Glomerular endothelial cell (primary cell): Measurements from ENCODE around the gene MCEMP1. TPM values are rescaled to one million over a fixed set of nuclear protein-coding genes. Genes with fewer than 3 reads are reported as not detected.

Experiments used
- DNase-seq: peaks from one replicate; pipeline ENCODE4 v3.0.0-alpha.2; 2011; ENCODE audit warnings: low read depth, low spot score; ENCODE audit errors: extremely low read depth
- total RNA-seq: library from RNA; depleted of rRNA; stranded (reverse); fragments of >200 nt; gene quantifications from 2 replicates; pipeline ENCODE4 v1.2.3, GENCODE V29; 2015

The MCEMP1 gene
- total RNA-seq, 1 donor from 2014 or later: not detected

DNA sequence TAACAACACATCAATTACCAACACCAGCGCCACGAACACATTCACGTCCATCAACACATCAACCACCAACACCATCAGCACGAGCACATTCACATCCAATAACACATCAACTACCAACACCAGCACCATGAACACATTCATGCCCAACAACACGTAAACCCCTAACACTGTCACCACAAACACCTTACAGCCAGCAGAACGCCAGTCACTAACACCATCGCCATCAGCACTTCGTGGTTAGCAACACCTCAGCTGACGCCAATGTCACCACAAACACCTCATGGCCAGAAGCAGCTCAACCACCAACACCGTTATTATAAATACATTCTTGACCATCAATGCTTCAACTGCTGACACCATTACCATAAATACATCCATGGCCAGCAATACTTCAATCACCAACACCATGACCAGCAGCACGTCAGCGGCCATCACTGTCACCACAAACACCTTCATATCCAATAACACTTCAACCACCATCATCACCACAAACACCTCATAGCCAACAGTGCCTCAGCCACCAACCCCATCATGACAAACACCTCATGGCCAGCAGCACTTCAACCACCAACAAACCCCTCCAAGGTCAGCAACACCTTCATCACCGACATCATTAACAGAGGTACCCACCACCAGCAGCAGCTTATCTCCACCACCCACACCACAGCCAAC is 15.7 kb downstream of the MCEMP1 start:
- DNase-seq: no peak

DNA sequence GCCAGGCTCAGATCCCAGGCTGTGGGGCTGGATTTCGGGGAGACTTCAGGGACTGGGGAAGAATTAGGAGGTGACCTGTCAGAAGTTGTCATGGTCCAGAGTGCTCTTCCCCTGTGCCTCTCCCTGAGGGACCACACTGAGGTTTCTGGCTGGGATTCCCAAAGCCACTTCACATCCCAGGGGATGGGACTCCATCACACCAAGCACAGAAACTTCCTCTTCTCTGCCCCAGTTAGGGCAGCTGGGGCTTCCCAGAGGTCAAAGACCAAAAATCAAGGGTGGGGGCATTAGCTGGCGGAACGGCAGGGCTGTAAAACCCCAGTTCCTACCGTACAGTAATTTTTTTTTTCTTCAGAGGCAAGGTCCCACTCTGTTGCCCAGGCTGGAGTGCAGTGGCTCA is 17.6 kb downstream of the MCEMP1 start:
- DNase-seq: no peak

DNA sequence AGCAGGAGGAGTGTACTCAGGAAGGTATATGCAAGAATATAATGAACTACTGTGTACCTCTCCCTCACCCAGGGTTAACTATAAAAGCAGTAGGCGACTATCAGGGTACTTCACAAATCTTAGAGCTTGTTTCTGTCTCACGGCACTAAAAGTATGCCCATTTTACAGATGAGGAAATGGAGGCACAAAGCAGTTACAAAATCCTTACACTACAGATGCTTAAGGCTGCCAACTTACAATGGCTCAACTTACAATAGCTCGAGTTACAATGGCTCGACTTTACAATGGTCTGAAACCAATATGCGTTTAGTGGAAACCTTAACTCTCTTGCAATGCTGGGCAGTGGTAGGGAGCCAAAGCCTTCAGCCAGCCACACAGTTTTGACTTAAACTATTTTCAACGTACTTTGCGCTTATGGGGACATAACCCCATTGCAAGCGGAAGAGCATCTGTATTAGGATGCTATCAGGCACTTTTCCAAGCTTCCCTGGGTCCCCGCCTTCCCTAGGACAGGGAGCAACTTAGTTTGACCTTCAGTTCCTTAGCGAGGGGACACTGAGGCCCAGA is 20.9 kb downstream of the MCEMP1 start:
- DNase-seq: no peak

DNA sequence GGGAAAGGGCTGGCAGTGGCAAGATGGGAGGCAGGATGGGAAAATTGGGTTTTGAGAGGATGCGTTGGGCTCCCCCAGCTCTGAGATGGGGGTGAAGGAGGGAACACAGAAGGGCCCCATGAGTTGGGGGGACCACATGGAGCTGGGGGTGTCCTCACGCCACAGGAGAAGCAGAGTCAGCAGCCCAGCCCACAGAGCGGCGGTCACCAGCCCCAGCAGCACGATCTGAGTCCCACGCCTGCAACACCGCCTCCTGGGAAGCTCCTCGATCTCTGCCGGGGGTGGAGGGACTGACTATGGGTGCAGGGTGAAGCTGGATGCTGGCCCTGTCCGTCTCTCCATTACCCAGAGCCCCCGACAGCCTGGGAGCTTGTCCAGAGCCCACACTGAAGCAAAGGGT is 21.7 kb downstream of the MCEMP1 start:
- no peak for DNase-seq

DNA sequence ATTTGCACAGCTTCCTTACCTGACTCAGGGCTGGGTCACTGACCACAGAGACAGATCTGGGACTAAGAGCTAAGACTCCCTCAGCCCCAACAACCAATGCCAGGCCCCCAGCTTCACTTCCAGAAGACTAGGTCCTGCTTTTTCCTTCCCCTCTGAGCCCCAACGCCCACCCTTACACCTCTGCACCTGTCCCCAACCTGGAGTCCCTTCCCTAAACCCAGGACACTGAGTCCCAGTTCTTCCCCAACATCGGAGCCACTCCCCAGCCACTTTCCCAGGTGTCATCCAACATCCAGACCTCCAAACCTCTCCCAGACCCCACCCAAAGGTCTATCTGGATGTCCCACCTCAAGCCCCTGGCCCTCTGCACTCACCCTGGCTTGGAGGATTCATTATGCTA is 22.1 kb downstream of the MCEMP1 start:
- DNase-seq: no peak

DNA sequence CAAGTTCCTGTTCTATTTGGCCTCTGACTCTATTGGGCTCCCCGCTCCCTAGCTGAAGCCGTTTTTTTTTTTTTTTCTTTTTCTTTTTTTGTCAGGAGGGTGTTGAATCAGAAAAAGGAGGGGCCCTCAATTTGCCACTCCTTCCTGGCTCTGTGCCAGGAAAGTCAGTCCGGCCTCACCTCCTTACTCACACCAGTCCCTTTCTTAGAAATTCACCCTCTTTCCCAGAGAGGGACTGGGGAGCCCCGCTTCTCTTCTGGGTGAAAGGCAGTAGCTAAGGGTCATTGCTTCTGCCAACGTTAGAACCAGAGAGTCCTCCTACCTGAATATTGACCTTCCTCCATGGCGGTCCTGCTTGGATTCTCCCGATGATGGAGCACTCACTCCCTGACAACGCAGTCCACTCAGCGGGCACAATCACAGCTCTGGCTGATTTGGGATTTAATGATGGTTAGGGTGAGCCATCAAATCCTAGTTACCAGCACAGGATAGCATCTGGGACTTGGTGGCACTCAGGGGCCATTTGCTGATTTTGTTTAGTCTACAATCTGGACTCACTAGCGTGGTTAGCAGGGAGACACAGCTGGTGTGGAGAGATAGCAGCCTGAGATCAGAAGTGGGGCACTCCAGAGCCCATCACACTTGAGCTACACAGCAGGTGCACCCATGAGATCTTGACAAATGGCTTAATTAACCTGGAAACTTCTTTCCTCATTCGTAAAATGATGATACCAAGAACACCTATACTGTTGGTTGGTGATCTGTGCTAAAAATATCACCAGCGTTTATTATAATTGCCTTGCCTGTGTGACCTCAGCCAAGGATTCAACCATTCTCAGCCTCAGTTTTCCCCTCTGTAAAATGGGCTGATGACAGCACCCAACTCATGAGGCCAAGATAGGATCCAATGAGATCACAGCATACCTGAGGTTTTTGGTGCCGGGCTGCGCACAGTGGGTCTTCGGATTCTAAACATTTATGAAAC is 22.8 kb downstream of the MCEMP1 start:
- DNase-seq: no peak

DNA sequence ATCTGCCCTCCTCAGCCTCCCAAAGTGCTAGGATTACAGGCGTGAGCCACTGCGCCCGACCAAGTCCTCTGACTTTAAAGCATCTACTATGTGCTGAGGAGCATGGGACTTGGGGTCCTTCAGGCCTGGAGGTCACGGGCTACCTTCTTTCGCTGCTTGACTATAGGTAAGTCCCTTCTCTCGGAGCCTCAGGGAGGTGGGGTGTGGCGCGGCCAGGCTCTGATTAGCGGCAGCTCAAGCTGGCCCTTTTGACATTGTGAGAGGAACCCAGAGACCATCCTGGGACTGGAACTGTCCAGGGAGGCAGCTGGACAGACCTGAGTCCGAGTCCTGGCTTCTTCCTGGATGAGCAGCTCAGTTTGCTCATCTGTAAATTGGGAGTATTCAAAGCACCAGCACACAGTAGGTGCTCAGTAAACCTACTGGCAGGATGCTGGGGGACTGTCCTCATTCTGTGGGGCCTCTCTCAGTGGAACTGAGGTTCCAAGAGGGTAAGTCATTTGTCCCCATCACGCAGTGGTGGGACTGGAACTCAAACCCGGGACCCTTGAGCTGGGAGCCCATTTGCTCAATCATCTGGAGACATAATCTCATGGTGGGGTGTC is 24.3 kb downstream of the MCEMP1 start:
- DNase-seq: no peak

DNA sequence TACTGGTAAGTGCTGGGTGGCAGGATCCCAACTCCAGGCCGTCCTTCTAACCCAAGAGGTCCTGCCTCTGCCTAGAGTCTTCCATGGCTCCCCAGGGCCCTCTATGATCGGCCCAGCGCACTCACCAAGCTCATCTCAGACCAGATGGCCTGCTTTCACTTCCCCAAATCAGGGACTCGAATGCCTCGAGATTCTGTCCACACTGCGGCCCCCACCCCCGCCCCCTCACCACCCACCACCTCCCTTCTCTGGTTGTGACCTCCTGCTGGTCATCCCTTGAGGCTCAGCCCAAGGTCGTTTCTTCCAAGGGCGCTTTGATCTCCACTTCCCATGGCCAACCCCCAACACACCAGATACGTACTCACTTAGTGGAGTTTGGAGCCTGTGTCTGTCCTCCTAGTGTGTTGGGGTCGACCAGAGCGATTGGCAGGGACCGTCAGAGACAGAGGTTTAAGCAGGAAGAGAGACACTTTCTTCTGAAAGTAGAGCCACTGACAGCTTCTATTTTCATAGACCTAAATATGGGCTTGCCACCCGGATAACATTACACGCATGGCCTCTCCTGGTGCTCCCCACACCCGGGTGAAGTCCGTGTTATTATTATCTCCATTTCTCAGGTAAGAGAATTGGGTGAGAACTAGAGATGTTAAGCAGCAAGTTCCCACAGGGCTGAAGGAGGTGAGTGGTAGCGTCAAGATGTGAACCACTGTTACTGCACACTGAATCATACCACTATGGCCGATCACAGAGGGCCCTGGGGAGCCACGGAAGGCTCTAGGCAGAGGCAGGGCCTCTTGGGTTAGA is 25.0 kb downstream of the MCEMP1 start, which contains the start of gene FCER2:
Gene FCER2, minus strand, starts transcription at position 478 of the 804 bp plus-strand sequence. CDS start 2,371 bp downstream, outside the sequence.
- no peak for DNase-seq

DNA sequence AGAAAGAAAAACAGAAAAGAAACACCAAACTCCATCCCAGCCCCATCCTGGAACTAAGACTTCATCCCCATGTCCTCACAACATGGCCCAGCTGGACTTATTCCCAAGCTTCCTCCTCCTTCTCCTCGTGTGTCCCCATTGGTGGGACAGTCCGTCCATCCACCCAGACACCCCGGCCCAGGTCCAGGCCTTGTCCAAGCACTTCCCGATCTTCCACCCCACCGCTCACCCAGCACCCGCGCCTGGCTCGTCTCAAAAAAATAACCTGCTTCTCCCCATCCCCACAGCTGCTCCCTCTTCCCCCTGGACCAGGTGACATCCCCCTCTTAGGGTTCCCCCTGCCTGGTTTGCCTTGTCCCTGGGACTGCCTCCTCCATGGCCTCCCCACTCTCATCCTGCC is 26.4 kb downstream of the MCEMP1 start:
- no peak for DNase-seq

DNA sequence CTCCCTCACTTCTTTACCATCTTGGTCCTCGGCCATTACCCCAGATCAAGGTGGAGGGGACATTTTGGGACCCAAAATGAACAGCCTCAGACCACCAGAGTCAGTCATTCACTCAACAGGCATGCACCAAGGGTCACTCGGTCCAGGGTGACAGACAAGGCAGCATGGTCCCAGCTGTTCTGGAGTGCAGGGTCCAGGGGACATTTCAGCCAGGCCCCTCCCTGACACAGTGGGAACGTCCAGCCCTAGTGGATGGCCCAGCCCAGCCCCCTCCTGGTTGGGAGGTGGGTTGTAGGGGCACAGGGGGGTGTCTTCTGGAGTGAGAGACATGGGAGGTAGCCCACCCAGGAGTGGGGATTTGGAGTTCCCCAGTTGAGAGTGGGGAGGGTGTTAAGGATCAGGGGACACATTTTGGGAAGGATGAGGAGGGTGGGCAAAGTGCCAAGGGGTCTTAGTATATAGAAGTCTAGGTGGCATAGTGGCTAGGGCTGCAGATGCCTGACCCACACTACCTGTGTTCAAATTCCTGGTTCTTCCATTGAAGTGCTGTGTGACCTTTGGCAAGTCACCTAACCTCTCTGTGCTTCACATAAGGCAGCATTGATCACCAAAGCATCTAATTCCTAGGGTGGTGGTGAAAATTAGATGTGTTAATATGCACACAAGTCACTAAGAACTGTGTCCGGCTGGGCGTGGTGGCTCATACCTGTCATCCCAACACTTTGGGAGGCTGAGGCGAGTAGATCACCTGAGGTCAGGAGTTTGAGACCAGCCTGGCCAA is 27.6 kb downstream of the MCEMP1 start:
- DNase-seq: no peak

DNA sequence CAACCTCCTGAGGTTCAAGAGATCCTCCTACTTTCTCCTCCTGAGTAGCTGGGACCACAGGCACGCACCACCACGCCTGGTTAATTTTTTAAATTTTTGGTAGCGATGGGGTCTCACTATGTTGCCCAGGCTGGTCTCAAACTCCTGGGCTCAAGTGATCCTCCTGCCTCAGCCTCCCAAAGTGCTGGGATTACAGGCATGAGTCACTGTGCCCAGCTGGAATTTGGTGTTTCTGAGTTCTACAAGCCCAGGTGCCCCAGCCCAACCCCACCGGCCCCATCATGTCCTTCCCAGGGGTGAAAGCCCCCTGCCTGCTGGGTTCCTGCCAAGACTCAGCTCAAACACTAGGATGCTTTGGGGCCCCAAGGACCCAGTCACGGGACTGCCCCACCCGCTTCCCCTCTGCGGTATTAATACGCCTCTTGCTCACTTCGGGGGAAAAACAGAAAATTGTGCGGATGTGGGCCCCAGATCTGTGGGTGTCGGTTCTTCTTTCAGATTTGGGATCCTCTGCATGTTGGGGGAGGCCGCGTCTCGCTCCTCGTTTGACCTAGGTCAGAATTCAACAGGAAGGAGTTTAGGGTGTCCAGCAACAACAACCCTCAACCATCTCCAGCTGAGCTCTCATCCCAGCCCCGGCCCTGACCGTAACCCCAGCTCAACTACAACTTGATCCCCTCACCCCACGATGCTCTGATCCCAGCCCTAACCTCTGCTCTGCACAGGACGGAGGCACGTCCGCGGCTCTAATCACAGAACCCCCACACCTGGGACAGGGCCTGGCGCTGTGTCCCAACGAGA is 28.7 kb downstream of the MCEMP1 start:
- DNase-seq: no peak

DNA sequence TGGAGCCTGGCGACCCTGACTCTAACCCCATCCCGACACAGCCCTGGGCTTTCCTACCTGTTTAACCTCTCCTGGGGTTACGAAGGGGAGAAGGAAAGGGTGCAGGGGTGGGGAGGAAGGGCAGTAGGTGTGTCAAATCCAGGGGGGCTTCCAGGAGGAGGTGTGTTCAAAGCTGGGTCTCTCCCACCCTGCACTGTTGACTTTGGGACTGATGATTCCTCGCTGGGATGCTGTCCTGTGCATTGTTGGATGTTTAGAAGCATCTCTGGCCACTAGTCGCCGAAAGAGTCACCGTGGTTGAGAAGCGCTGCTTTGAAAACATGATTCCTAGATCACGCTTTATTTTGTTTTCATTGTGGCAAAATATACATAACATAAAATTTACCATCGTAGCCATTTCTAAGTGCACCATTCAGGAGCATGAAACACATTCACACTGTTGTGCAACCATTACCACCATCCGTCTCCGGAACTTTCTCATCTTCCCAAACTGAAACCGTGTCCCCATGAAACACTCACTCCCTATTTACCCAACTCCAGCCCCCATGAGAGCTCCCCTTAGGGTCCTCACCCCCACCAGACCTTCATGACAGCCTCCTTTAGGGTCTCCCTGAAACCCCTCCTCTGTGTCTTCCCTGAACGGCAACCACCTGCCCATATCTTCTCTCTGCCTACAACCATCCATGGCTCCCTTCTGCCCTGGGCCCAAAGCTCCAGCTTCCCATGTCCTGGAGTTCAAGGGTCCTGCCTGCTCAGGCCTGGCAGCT is 29.5 kb downstream of the MCEMP1 start:
- no peak for DNase-seq

DNA sequence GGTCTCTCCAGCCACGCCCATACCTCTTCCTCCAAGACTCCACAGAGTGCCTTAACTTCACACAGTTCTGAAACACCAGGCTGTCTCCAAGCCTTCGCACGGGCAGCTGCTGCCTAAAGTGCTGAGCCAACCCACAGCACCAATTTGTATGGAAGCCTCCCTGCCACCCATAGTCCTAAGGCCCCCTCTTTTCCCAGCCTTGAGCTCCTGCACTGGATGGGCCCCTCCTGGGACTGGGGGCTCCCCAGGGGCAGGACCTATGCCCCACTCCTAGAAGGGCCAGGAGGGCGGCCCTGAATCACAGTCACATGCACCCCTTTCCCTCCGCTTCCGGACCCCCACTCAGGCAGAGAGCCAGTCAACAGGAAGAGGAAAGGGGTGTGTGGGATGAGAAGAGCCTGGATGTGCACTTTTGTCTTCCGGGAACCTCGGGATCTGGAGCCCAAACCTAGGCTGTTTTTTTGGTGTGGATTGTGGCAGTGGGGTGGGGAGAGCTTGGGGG is 30.1 kb downstream of the MCEMP1 start:
- no peak for DNase-seq

DNA sequence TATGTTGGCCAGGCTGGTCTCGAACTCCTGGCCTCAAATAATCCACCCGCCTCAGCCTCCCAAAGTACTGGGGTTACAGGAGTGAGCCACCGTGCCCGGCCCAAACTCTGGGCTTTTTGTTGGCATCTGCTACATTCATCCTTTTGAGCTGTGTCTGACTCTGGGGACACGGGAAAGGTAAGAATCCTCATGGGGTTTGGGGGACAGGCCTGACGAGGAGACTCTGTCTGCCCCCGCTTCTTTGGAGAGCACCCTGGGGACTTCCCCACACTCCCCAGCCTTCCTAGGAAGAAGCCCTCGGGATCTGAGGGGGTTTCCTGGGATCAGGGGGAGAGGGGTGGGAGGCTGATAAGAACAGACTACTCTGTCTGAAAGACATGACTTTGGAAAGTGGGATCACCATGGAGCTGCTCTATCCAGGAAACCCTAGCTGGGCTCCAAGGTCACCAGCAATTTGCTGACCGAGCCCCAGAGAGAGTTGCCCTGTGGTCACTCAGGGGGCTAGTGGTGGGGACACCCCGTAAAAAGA is 33.1 kb downstream of the MCEMP1 start:
- no peak for DNase-seq

DNA sequence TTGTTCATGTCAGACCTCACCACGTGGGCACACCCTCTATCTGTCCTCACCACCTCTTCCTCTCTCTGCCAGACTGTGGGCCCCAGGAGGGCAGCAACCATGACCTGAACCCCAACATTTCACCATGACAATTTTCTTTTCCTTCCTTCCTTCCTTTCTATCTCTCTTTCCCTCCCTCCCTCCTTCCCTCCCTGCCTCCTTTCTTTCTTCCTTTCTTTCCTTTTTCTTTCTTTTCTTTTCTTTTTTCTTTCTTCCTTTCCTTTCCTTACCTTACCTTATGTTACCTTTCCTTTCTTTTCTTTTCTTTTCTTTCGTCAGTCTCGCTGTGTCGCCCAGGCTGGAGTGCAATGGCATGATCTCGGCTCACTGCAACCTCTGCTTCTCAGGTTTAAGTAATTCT is 33.7 kb downstream of the MCEMP1 start:
- DNase-seq: no peak

DNA sequence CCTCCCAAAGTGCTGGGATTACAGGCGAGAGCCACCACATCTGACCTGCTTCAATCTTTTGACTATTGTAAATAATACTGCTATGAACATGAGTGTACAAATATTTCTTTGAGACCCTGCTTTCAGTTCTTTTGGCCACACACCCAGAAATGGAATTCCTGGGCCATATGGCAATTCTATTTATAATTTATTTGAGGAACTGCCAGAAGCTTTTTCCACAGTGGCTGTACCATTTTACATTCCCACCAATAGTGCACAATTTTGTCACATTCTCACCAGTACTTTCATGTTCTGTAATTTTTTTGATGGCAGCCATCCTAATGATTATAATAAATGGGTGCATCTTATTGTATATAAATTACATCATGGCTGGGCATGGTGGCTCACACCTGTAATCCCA is 38.8 kb downstream of the MCEMP1 start:
- DNase-seq: no peak

DNA sequence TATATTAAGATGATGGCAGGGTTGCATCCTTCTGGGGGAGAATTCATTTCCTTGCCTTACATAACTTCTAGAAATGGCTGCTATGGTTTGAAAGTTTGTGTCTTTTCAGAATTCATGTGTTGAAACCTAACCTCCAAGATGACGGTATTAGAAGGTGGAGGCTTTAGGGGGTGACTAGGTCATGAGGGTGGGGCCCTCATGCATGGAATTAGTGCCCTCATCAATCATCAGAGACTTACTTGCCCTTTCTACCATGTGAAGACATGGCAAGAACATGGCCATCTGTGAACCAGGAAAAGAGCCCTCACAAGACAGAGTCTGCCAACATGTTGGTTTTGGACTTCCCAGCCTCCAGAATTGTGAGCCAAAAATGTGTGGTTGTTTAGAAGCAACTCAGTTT is 39.9 kb downstream of the MCEMP1 start:
- DNase-seq: no peak

DNA sequence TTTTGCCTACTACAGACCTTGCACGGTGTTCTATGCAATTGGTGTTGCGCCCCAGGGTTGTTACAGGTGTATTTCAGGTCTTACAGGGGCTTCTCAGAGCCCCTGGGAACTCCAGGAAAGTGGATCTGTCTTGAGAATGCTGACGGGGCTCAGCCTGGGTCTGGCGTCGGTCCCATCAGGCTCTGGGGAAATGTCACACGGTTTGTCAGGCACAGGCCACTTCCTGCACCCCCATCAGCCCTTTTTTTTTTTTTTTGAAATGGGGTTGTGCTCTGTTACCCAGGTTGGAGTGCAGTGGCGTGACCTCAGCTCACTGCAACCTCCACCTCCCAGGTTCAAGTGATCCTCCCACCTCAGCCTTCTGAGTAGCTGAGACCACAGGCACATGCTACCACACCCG is 41.8 kb downstream of the MCEMP1 start:
- no peak for DNase-seq
